ENCODE measurements around the gene IFNAR2. TPM values are rescaled to one million over a fixed set of nuclear protein-coding genes. Genes with fewer than 3 reads are reported as not detected.

Gene IFNAR2
- total and polyA plus RNA-seq, 2 experiments from 2014 or later = 18.2 to 19.6 TPM

- no peaks in the 10 kb centered on the region for H3K9me3 ChIP-seq (ENCODE audit: low read depth)
- H3K27ac ChIP-seq = no peak overlapping the region
- no peak overlapping the region for H3K4me3 ChIP-seq
- no peaks in the 10 kb centered on the region for H3K4me1 ChIP-seq (ENCODE audit: insufficient read depth)
- TF ChIP-seq EZH2 (IDR thresholded peaks at IDR 0.05; ENCODE audit: borderline replicate concordance) = no peak
- TF ChIP-seq EZH2phosphoT487 (IDR thresholded peaks at IDR 0.05; ENCODE audit: low read depth, severe bottlenecking, unreplicated experiment) = no peak
- no peak for TF ChIP-seq CTCF (IDR thresholded peaks at IDR 0.05; ENCODE audit: poor library complexity)
- no peak overlapping the region for H3K4me2 ChIP-seq
- no peaks in the 10 kb centered on the region for H3K36me3 ChIP-seq (replicated peaks; ENCODE audit: insufficient read depth, low read depth)
- peaks cover 4% of the 10 kb centered on the region for H3K79me2 ChIP-seq
- no peaks in the 10 kb centered on the region for H3K27me3 ChIP-seq
- H3K9me2 ChIP-seq (replicated peaks; ENCODE audit: insufficient read depth) = no peaks in the 10 kb centered on the region
- no peak overlapping the region for H2AFZ ChIP-seq
- 95% methylated on average over 6 of the region's 6 CpGs for WGBS (ENCODE audit: low lambda C conversion rate, missing lambda C conversion rate)
- H4K20me1 ChIP-seq (ENCODE audit: insufficient read depth, poor library complexity, severe bottlenecking) = no peaks in the 10 kb centered on the region
- DNase-seq (ENCODE audit: low spot score) = no peak
These were observed 14.5 kb downstream of the IFNAR2 start for GRCh38 chr21:33244082-33244778.

GRCh38 chr21:33244779-33245105, 15.0 kb downstream of the IFNAR2 start:
- H4K20me1 ChIP-seq (ENCODE audit: insufficient read depth, poor library complexity, severe bottlenecking) = no peaks in the 10 kb centered on the region
- H3K36me3 ChIP-seq (replicated peaks; ENCODE audit: insufficient read depth, low read depth) = no peaks in the 10 kb centered on the region
- no peak overlapping the region for H3K4me3 ChIP-seq
- 93% methylated on average over 2 of the region's 2 CpGs for WGBS (ENCODE audit: low lambda C conversion rate, missing lambda C conversion rate)
- no peak overlapping the region for H2AFZ ChIP-seq
- no peaks in the 10 kb centered on the region for H3K4me1 ChIP-seq (ENCODE audit: insufficient read depth)
- no peak for DNase-seq (ENCODE audit: low spot score)
- H3K79me2 ChIP-seq = peaks cover 2% of the 10 kb centered on the region
- H3K9me2 ChIP-seq (replicated peaks; ENCODE audit: insufficient read depth) = no peaks in the 10 kb centered on the region
- H3K27me3 ChIP-seq = no peaks in the 10 kb centered on the region
- no peak overlapping the region for H3K4me2 ChIP-seq
- H3K9me3 ChIP-seq (ENCODE audit: low read depth) = no peaks in the 10 kb centered on the region
- no peak for TF ChIP-seq EZH2 (IDR thresholded peaks at IDR 0.05; ENCODE audit: borderline replicate concordance)
- no peak for TF ChIP-seq CTCF (IDR thresholded peaks at IDR 0.05; ENCODE audit: poor library complexity)
- TF ChIP-seq EZH2phosphoT487 (IDR thresholded peaks at IDR 0.05; ENCODE audit: low read depth, severe bottlenecking, unreplicated experiment) = no peak
- H3K27ac ChIP-seq = no peak overlapping the region

- H3K36me3 ChIP-seq (replicated peaks; ENCODE audit: insufficient read depth, low read depth) = no peaks in the 10 kb centered on the region
- no peak overlapping the region for H3K27ac ChIP-seq
- no peaks in the 10 kb centered on the region for H3K4me1 ChIP-seq (ENCODE audit: insufficient read depth)
- no peak overlapping the region for H3K4me3 ChIP-seq
- TF ChIP-seq CTCF (IDR thresholded peaks at IDR 0.05; ENCODE audit: poor library complexity) = no peak
- no peak for TF ChIP-seq EZH2phosphoT487 (IDR thresholded peaks at IDR 0.05; ENCODE audit: low read depth, severe bottlenecking, unreplicated experiment)
- no peak for TF ChIP-seq EZH2 (IDR thresholded peaks at IDR 0.05; ENCODE audit: borderline replicate concordance)
- no peak overlapping the region for H3K4me2 ChIP-seq
- no peaks in the 10 kb centered on the region for H3K27me3 ChIP-seq
- peak; percentile 15 for DNase-seq (ENCODE audit: low spot score)
- H3K79me2 ChIP-seq = peaks cover 2% of the 10 kb centered on the region
- H4K20me1 ChIP-seq (ENCODE audit: insufficient read depth, poor library complexity, severe bottlenecking) = no peaks in the 10 kb centered on the region
- no peak overlapping the region for H2AFZ ChIP-seq
- no peaks in the 10 kb centered on the region for H3K9me2 ChIP-seq (replicated peaks; ENCODE audit: insufficient read depth)
- 87% methylated on average over 4 of the region's 4 CpGs for WGBS (ENCODE audit: low lambda C conversion rate, missing lambda C conversion rate)
- H3K9me3 ChIP-seq (ENCODE audit: low read depth) = no peaks in the 10 kb centered on the region
These were observed 15.7 kb downstream of the IFNAR2 start for GRCh38 chr21:33245289-33245918.

Data from hepatocyte (in vitro differentiated cells).